Mononuclear cell (primary cell): Measurements from ENCODE around the gene HADHB. TPM values are rescaled to one million over a fixed set of nuclear protein-coding genes. Genes with fewer than 3 reads are reported as not detected.
"Not testable (repeated sequence)": the region's sequence is repeated elsewhere in the genome, so short reads cannot be mapped to it uniquely, and the experiment has no call there.

ENCODE experiments used
- H3K27me3 ChIP-seq: 2 replicates; pipeline ENCODE4 v1.6.0; 2011; ENCODE audit warnings: low read length, control low read depth; ENCODE audit not compliant: insufficient read depth
- H3K4me1 ChIP-seq: 2 replicates; pipeline ENCODE4 v1.5.1; 2011; ENCODE audit warnings: mild to moderate bottlenecking, low read length, control low read depth; ENCODE audit not compliant: insufficient read depth
- H3K4me3 ChIP-seq: 2 replicates; pipeline ENCODE4 v1.5.1; 2011; ENCODE audit warnings: mild to moderate bottlenecking, low read length, moderate library complexity
- H3K9me3 ChIP-seq: 2 replicates; pipeline ENCODE4 v1.5.1; 2011; ENCODE audit warnings: low read depth, mild to moderate bottlenecking, control low read depth, low read length
- total RNA-seq: library from RNA; depleted of rRNA; stranded (reverse); fragments of >200 nt; gene quantifications from one replicate; pipeline ENCODE4 v1.2.3, GENCODE V29; 2012

HADHB gene
- total RNA-seq, 1 donor = 60.0 TPM

- Histone ChIP-seq H3K9me3 (no peaks in the 10 kb centered on the region), H3K27me3 (no peaks in the 10 kb centered on the region), H3K4me1 (peaks cover 19% of the 10 kb centered on the region), H3K4me3 (peak overlapping the region; percentile 90)
Measured at GRCh38 chr2:26298638-26299393, 54.1 kb downstream of the HADHB start.

- peaks cover 19% of the 10 kb centered on the region for H3K4me1 ChIP-seq
- H3K27me3 ChIP-seq = no peaks in the 10 kb centered on the region
- H3K9me3 ChIP-seq = no peaks in the 10 kb centered on the region
- peak overlapping the region; percentile 90 for H3K4me3 ChIP-seq
Measured at GRCh38 chr2:26299471-26300101, 54.8 kb downstream of the HADHB start.

GRCh38 chr2:26300234-26300925 is 55.6 kb downstream of the HADHB start:
- Histone ChIP-seq H3K27me3 (no peaks in the 10 kb centered on the region), H3K9me3 (no peaks in the 10 kb centered on the region), H3K4me1 (peaks cover 19% of the 10 kb centered on the region), H3K4me3 (peak overlapping the region; percentile 90)

- Histone ChIP-seq H3K4me3 (no peak overlapping the region), H3K27me3 (no peaks in the 10 kb centered on the region), H3K9me3 (no peaks in the 10 kb centered on the region), H3K4me1 (peaks cover 19% of the 10 kb centered on the region)
Measured at GRCh38 chr2:26302846-26303245, 58.1 kb downstream of the HADHB start.

- H3K4me1 ChIP-seq, H3K9me3 ChIP-seq: not testable (repeated sequence)
Measured at GRCh38 chr2:26305094-26305493, 60.4 kb downstream of the HADHB start.

GRCh38 chr2:26305540-26305939 is 60.8 kb downstream of the HADHB start:
- Histone ChIP-seq H3K9me3 (no peaks in the 10 kb centered on the region), H3K4me1 (peaks cover 1% of the 10 kb centered on the region), H3K27me3 (no peaks in the 10 kb centered on the region), H3K4me3 (no peak overlapping the region)

More at GRCh38 chr2:26305094-26305493, 60.4 kb downstream of the HADHB start:
- not testable (repeated sequence) for H3K27me3 ChIP-seq, H3K4me3 ChIP-seq

GRCh38 chr2:26309921-26310320 is 65.2 kb downstream of the HADHB start:
- no peaks in the 10 kb centered on the region for H3K27me3 ChIP-seq
- no peaks in the 10 kb centered on the region for H3K9me3 ChIP-seq
- H3K4me1 ChIP-seq = no peaks in the 10 kb centered on the region
- H3K4me3 ChIP-seq = no peak overlapping the region

- Histone ChIP-seq H3K4me1 (no peaks in the 10 kb centered on the region), H3K27me3 (no peaks in the 10 kb centered on the region), H3K9me3 (no peaks in the 10 kb centered on the region), H3K4me3 (no peak overlapping the region)
Measured at GRCh38 chr2:26312471-26312870, 67.7 kb downstream of the HADHB start.

GRCh38 chr2:26313446-26313845 is 68.7 kb downstream of the HADHB start:
- Histone ChIP-seq H3K4me3 (no peak overlapping the region), H3K9me3 (no peaks in the 10 kb centered on the region), H3K4me1 (no peaks in the 10 kb centered on the region), H3K27me3 (no peaks in the 10 kb centered on the region)

GRCh38 chr2:26314243-26314642 is 69.5 kb downstream of the HADHB start:
- Histone ChIP-seq H3K9me3 (no peaks in the 10 kb centered on the region), H3K4me3 (no peak overlapping the region), H3K27me3 (no peaks in the 10 kb centered on the region), H3K4me1 (no peaks in the 10 kb centered on the region)

- Histone ChIP-seq H3K9me3 (no peaks in the 10 kb centered on the region), H3K4me1 (no peaks in the 10 kb centered on the region), H3K4me3 (no peak overlapping the region), H3K27me3 (no peaks in the 10 kb centered on the region)
Measured at GRCh38 chr2:26316041-26316440, 71.3 kb downstream of the HADHB start.

- H3K9me3 ChIP-seq = no peaks in the 10 kb centered on the region
- H3K27me3 ChIP-seq = no peaks in the 10 kb centered on the region
- no peak overlapping the region for H3K4me3 ChIP-seq
- H3K4me1 ChIP-seq = no peaks in the 10 kb centered on the region
Measured at GRCh38 chr2:26316845-26317244, 72.1 kb downstream of the HADHB start.

GRCh38 chr2:26317377-26318105 is 72.8 kb downstream of the HADHB start:
- no peaks in the 10 kb centered on the region for H3K9me3 ChIP-seq
- no peaks in the 10 kb centered on the region for H3K4me1 ChIP-seq
- no peaks in the 10 kb centered on the region for H3K27me3 ChIP-seq
- no peak overlapping the region for H3K4me3 ChIP-seq

- Histone ChIP-seq H3K27me3 (no peaks in the 10 kb centered on the region), H3K9me3 (no peaks in the 10 kb centered on the region), H3K4me3 (no peak overlapping the region), H3K4me1 (no peaks in the 10 kb centered on the region)
Measured at GRCh38 chr2:26318950-26319349, 74.2 kb downstream of the HADHB start.

- not testable (repeated sequence) for H3K27me3 ChIP-seq, H3K4me3 ChIP-seq, H3K9me3 ChIP-seq
- peaks cover 20% of the 10 kb centered on the region for H3K4me1 ChIP-seq
Measured at GRCh38 chr2:26324479-26324878, 79.7 kb downstream of the HADHB start.
